OCI-LY7 (cell line): ENCODE results near the gene SELENOH.

Experiments used
- EZH2phosphoT487 ChIP-seq: fragments of 200-600 bp; sonication (generic); IDR thresholded peaks from 2 replicates; pipeline ENCODE4 v1.6.1; 2018; ENCODE audit warnings: low read depth, borderline replicate concordance, mild to moderate bottlenecking, mixed run types, antibody characterized with exemption, low read length, moderate library complexity, mixed read lengths
- TF ChIP-seq, protein P1 (sequence below): fragments of 200-600 bp; sonication (generic); conservative IDR thresholded peaks from 2 replicates; pipeline ENCODE4 v1.5.1; 2014; ENCODE audit warnings: mild to moderate bottlenecking, antibody characterized with exemption, low read length, moderate library complexity, mixed read lengths

DNA sequence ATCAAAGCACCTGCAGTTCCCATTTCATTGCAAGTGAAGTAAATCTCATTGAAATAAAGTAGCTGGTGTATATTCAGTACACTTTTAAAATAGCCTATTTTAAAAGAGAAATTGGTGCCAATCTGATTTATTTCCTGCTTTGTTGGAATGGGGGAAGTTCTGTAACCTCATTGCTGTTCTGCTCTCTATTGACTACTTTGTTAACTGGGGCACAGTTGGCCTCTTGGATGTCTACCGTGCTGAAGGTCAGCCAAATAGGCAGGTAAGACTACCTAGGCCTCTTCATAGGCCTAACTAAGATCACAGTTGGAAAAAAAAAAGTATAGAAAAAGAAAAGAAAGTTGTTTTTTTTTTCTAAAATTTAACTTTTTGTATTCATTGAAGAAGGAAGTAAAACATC, 29.5 kb downstream of the SELENOH start:
- TF ChIP-seq, protein P1, sequence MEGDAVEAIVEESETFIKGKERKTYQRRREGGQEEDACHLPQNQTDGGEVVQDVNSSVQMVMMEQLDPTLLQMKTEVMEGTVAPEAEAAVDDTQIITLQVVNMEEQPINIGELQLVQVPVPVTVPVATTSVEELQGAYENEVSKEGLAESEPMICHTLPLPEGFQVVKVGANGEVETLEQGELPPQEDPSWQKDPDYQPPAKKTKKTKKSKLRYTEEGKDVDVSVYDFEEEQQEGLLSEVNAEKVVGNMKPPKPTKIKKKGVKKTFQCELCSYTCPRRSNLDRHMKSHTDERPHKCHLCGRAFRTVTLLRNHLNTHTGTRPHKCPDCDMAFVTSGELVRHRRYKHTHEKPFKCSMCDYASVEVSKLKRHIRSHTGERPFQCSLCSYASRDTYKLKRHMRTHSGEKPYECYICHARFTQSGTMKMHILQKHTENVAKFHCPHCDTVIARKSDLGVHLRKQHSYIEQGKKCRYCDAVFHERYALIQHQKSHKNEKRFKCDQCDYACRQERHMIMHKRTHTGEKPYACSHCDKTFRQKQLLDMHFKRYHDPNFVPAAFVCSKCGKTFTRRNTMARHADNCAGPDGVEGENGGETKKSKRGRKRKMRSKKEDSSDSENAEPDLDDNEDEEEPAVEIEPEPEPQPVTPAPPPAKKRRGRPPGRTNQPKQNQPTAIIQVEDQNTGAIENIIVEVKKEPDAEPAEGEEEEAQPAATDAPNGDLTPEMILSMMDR: no peak
- no peak for TF ChIP-seq EZH2phosphoT487
